ENCODE results near the gene FAM186B. TPM values are rescaled to one million over a fixed set of nuclear protein-coding genes. Genes with fewer than 3 reads are reported as not detected.

The FAM186B gene
- polyA plus RNA-seq, 1 donor, result 1.8 TPM

DNA sequence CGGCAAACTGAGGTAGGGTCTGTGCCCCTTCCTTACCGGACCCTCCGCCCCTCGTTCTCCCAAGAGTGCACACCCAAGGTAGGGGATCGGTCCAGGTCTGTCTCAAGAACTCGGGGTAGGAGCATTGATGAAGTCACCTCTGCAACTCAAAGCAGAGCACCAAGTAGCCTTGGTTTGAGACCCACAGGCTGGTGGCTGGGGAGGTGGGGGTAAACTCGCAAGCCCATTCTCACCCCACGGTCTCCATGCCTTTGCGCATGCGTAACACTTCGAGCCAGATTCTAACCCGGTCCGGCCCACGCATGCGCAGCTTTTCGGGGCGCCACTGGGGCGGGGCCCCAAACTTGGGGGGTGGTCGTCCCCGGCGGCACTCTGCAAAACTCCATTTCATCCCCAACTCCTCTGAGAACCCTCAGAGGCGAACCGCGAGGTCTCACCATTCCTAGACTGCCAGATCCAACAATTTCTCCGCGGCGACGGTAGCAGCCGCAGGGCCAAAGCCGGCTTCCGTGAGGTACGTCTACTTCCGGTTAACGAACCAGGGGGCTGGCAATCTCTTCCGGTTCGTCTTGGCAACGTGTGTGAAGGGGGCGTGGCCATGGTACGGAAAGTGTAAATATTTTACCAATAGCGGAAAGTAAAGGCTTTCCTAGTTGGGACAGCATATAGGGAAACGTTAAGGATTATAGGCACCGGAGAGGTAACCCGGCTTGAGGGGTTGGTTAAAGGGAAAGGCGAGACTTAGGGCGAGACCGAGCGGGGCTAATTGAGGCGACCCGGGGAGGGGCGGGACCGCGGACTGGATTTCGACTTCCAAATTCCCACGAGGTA, 37.6 kb downstream of the FAM186B start, which contains the start of gene MCRS1:
MCRS1 (minus strand) TSS at position 532 of the 831 bp plus-strand sequence. CDS start 1,411 bp downstream, outside the sequence.
- peak; percentile 84 for DNase-seq (ENCODE audit: low read depth)

- DNase-seq (ENCODE audit: low read depth), result no peak
These were observed 38.2 kb downstream of the FAM186B start for GRCh38 chr12:49567302-49567610.

DNA sequence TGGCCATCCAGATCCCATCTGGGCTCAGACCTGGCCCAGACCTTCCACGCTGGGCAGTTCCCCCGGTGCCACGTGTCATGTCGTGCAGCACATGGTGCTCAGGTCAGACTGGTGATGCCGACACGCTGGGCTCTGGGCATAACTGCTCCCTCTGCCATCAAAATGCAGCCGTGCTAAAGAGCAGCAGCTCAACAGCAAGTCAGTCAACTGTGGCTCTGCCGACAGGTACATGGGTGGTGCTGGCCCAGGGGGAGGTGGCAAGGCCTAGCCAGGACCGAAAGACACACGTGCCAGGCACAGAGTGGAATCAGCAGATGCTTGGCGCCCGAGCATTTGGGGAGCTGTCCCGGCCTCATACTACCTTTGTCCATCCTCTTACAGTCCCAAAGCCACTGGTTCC, 39.1 kb downstream of the FAM186B start:
- DNase-seq (ENCODE audit: low read depth), result no peak

- DNase-seq (ENCODE audit: low read depth), result no peak
These were observed 39.8 kb downstream of the FAM186B start for GRCh38 chr12:49565406-49566265.

GRCh38 chr12:49564686-49565405, 40.6 kb downstream of the FAM186B start:
- no peak for DNase-seq (ENCODE audit: low read depth)

DNA sequence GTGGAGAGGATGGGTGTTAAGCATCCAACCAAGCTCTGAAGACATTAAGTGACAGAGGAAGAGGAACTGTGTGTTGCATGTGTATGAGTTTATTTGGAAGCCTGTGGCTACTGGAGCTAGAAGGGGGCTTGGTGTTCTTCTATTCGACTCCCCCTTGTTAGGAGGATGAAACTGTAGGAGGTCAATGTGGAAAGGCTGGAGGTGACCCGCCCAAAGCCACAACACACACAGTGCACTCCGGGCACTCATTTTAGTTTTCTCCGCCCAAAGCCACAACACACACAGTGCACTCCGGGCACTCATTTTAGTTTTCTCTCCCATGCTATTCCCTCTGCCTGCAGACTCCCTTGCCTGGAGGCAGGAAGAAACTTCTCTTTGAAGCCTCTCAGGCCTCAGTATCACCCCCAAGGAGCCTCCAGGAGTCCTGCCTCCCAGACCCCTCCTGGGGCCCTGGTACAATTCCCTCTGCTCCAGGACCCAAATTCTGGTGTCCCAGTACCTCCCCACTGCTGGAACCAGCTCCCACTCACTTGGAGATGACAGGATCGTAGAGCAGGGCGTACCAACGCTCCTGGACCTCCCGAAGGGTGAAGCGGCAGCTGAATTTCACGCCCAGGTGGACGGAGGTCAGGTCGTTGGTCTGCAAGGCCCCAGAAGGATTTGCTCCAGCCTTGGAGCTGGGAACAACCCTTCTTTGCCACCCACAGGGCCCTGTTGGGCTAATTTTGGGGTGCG, 41.3 kb downstream of the FAM186B start:
- DNase-seq (ENCODE audit: low read depth), result no peak

DNA sequence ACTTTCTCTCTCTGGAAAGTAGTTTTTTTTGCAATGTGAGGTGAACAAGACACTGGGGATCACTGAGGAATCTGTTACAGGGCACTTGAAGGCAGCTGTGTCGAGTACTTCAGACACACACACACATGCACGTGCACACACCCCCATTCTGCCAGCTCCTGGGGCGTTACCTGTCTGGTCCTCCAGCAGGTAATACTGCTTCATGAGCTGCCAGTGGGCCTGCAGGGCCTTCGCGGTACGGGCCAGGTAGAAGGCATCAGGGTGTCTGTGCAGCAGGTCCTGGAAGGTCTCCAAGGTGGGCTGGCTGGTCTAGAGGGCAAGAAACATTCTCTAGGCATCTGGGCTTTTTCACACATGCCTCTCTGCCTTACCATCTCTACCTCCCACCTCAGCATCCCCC, 42.6 kb downstream of the FAM186B start:
- no peak for DNase-seq (ENCODE audit: low read depth)

DNA sequence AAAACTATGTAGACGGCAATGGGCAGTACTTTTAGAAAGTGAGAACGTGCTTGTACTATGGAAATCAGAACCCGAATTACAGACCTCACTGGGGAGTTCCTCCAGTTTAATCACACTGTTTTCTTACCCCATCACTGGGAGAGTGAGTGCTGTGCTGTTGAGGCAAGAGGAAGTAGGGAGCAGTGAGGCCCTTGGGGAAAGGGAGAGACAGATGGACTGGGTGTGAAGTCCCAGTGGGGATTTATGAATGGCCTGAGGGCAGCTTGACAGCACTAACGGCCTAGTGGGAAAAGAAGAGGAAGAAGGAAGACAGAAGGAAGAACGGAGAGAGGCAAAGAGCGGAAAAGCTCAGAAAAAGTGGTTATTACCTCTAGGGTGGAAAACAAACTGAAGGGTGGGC, 43.2 kb downstream of the FAM186B start:
- no peak for DNase-seq (ENCODE audit: low read depth)

DNA sequence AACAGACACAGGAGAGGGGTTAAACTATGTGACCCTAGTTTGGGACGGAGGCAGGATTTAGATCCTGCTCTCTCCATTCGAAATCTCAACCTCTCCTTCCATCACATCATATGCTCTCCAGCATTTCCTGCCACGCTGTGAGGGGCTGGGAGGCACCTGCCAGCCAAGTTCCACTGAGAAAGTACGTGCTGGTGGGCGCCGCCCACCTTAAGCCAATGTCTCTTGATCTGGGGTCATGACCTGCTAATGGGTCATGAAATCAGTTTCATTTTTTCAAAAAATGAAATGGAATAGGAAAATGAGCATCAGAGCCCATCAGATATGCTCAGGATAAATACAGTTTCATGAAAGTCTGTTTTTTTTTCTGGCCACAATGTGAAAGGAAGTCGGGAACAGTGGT, 44.7 kb downstream of the FAM186B start:
- DNase-seq (ENCODE audit: low read depth), result no peak

DNA sequence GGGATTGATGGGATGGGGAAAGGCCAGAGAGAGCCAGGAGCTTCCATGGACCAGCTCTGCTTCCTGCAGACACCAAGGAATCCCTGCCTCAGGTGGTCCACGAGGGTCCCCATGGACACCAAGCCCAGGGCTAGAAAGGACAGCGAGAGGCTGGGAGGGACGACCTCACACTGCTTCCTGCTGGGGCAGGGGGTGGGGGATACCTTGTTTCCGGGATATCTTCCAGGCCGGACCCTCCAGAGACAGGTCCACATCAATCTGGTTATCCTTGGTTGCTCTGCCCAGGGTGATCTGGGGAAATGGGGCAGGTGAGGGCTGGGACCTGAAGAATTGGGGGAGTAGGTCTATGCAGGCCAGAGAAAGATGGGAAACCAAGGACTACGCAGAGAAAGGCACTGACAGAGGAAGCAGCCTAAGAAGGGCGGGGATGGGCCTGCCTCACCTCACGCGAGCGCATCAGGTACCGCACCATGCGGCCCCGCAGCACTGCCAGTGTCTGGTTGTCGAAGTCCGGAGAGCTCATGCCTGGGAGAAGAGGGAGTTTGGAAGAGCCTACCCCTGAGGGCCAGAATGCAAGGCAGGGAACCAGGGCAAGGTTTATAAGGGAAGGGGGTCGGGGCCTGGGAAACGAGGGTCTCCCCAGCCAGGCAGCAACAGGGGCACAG, 46.3 kb downstream of the FAM186B start:
- no peak for DNase-seq (ENCODE audit: low read depth)

GRCh38 chr12:49558526-49558925, 46.9 kb downstream of the FAM186B start:
- DNase-seq (ENCODE audit: low read depth), result no peak

DNA sequence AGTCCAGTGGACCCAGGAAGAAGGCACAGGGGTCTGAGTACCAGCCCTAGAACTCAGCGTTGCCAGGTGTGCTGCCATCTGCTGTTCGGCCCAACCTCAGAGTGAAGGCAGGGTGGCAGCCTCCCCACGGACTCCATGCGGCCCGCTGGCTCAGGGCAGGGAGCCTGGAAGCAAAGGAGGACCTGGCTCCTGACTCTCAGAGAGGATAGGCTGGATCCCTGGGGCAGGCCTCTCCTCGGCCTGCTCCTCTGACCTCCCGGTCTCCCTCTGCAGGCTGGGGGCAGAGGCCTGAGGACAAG, 47.6 kb downstream of the FAM186B start:
- no peak for DNase-seq (ENCODE audit: low read depth)

- DNase-seq (ENCODE audit: low read depth), result no peak
These were observed 48.1 kb downstream of the FAM186B start for GRCh38 chr12:49557187-49557916.

DNA sequence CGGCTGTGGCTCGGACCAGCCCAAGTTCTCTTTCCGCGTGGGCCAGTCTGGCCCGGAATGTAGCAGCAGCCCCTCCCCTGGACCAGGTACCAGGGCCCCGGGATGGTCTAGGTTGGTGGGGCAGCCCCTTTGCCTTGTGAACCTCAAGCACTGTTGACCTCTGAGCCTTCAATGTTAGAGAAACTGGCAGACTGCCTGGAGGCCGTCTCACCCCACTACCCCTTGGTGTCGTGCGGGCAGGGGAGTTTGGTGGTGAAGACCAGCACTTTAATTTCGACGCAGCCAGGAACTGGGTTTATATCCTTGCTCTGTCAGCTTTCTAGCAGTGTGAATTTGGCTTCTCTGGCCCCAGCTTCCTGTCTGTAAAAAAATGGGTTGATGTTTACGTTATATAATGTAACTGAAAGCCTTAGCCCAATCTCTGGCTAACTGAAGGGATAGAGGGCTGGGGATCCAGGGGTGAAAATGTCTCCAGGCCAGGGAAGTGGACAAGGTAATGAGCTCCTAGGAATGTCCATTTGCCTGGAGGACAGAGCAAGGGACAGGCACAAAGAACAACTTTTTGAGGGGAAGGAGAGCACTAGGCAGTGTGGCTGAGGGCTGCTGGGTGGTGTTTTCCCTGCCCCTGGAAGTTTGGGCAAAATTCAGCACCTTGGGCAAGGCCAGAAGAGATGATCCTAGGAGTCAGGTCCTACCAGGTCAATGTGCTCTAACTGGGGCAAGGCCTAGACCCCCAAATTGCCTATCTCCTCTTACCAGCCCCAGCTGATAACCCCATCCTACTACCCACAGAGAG, 48.9 kb downstream of the FAM186B start:
- no peak for DNase-seq (ENCODE audit: low read depth)

DNA sequence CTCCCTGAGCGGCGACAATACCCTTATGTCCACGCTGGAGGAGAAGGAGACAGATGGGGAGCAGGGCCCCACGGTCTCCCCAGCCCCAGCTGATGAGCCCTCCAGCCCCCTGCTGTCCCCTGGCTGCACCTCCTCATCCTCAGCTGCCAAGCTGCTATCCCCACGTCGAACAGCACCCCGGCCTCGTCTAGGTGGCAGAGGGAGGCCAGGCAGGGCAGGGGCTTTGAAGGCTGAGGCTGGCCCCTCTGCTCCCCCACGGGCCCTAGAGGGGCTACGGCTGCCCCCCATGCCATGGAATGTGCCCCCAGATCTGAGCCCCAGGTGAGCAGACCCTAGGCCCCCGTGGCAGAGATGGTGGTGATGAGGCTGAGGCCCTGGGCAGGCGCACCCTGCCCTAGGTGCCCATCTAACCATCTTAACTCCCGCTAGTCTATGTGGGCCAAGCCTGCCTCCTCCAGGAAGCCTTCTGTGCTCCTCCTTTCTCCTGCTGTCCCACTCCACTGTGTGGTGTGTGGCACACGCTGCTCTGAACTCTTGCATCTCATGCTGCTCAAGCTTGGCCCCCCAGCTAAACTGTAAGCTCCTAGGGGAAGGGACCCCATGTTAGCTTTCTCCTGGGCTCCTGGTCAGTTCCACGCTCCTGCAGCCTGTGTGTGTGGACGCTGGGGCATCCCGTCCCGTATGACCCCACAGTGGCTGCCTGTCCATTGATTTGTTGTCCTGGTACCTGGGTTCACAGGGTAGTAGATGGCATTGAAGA, 49.6 kb downstream of the FAM186B start:
- no peak for DNase-seq (ENCODE audit: low read depth)

GRCh38 chr12:49554266-49554665, 51.2 kb downstream of the FAM186B start:
- DNase-seq (ENCODE audit: low read depth), result no peak

DNA sequence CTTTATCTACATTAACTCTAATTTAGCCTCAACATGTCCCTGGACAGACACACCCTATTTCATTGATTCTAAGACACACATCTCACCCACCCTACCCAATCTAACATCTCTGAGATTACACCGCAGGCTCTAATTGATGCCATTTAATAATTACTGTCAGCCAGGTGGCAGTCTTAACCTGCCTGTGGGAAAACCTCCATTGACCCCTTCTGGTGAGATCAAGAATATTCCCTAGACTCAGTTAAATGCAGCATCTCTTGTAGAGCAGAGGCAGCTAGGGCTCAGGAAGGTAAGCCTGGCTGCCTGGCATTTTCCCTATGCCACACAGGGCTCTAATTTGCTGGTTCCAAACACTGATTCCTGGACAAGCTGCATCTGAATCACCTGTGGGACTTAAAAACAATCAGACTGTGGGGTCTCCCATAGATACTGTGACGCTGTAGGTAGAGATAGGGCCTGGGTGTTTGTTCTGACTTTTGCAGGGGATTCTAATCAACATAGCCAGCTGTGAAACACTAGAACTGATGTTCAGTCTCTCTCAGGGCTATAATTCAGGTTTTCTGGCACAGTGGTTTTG, 51.8 kb downstream of the FAM186B start:
- DNase-seq (ENCODE audit: low read depth), result no peak

GRCh38 chr12:49552899-49553298, 52.5 kb downstream of the FAM186B start:
- no peak for DNase-seq (ENCODE audit: low read depth)

- DNase-seq (ENCODE audit: low read depth), result no peak
These were observed 53.0 kb downstream of the FAM186B start for GRCh38 chr12:49552425-49552824.
